ENCODE results near the gene ARHGAP28.

DNA sequence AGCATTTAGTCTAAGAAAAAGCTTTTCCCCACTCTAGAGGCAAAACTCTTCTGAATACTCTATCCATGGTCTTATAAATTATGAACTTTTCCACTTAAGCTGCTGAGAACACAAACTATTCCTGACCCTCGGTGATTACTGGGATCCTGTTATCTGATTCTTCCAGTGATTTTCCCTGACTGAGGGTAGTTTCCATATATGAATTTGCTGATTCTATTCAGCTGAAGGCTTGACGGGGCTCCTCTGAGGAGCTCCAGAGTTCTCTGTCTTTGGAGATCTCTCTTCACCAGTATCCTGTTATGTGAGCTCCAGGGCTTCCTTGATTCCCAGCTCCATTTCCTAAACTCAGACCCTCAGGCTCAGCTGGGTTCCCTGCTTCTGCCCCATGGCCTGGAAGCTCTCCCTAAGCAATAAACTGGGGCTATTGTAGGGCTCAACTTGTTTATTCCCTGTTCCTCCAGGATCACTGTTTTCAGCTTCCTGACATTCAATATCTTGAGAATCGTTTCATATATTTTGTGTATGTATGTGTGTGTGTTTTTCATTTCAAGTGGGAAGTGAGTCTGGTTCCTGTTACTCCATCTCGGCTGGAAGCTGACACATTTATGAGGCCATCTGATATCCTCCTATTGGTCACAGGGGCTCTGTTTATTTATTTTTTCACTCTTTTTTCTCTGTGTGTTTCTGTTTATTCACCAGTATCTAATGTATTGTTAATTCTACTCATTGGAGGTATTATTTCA lies 78.2 kb downstream of the ARHGAP28 start:
- TF ChIP-seq, protein P1, sequence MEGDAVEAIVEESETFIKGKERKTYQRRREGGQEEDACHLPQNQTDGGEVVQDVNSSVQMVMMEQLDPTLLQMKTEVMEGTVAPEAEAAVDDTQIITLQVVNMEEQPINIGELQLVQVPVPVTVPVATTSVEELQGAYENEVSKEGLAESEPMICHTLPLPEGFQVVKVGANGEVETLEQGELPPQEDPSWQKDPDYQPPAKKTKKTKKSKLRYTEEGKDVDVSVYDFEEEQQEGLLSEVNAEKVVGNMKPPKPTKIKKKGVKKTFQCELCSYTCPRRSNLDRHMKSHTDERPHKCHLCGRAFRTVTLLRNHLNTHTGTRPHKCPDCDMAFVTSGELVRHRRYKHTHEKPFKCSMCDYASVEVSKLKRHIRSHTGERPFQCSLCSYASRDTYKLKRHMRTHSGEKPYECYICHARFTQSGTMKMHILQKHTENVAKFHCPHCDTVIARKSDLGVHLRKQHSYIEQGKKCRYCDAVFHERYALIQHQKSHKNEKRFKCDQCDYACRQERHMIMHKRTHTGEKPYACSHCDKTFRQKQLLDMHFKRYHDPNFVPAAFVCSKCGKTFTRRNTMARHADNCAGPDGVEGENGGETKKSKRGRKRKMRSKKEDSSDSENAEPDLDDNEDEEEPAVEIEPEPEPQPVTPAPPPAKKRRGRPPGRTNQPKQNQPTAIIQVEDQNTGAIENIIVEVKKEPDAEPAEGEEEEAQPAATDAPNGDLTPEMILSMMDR (conservative IDR thresholded peaks at IDR 0.05; ENCODE audit: low read depth, low read length): no peak
- TF ChIP-seq EZH2 (IDR thresholded peaks at IDR 0.05; ENCODE audit: borderline replicate concordance, low read depth, low read length, poor library complexity, severe bottlenecking): no peak

Data from A673 (cell line).